HG02759 (cell line): Measurements from ENCODE around the gene EXOC1L.

Source experiments
- ATAC-seq: cut with Tn5 transposase; IDR thresholded peaks from one replicate; pipeline ENCODE4 v1.9.1; 2021; ENCODE audit warnings: mild to moderate bottlenecking, moderate library complexity; ENCODE audit not compliant: unreplicated experiment

EXOC1L gene

DNA sequence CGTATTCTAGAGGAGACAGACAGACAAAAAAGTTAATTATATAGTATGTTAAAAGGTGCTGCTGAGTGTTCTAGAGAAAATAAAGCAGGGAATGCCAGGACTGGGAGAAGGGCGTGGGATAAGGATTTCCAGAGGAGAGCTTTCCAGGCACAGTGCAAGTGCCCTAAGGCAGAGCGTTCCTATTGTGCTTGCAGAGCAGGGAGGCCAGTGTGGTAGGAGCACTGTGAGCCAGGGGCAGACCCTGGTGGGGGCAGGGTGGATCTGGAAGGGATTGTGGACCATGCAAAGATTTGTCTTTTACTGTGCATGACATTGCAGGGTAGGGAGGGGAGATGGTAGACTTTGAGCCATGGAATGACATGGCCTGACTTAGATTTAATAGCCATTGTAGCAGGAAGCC is 59.6 kb downstream of the EXOC1L start:
- no peak for ATAC-seq

DNA sequence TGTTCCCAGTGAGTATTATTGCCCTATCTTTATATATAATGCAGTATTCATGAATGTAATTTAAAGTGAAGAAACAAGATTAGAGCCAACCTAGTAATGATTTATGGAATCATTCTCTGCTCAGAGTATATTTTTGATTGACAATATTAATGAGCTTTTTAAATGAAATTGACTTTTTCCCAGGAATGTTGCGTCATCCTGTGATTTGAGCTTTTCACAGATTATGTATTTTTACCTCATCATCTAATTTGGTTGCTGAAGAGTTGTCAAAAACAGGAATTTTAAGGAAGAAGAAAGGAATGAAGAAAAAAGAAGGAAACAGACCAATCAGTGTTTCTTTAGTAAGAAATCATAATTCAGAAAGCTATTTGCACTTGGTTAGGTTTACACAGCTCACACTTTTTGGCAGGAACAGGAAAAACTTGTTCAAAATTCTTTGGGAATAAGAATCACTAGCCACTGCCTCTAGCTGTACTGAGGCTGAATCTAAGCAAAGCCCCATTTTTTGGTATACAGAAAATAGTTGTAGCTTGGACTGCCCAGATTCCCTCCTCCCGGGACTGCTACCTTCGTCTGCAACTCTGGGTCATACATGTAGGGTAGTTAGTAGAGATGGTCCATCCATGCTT is 61.2 kb downstream of the EXOC1L start:
- no peak for ATAC-seq

DNA sequence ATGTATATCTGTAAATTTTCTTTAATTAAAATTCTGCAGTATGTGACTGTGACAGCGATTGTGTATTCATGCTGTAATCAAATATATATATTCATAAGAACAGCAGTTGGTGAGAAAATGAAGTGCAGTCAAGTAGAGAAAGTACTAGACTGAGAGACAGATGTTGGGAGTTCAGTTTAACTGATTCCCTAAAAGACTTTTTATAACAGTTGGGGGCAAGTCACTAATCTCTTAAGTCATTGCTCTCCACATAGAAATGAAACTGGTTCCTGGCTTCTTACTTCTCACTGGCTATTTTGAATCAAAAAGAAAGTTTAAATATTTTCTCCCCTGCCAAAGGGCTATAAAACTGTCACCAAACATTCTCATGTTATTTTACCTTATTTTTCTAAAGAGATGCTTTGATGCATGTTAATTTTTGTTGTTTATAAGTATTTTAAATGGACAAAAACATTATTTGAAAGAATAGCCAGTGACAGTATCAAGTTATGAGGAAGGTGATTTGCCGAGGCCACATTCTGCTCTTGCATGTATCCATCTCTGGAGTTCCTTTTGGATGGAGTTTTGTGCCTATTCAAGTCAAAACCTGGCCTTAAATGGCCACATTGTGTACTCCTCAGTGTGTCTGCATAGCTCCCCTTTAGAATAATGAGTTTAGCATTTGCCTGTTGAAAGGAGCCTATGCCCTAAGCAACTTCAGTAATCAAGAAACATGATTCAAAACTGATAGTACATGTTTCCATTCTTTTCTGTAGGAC is 64.7 kb downstream of the EXOC1L start:
- no peak for ATAC-seq

DNA sequence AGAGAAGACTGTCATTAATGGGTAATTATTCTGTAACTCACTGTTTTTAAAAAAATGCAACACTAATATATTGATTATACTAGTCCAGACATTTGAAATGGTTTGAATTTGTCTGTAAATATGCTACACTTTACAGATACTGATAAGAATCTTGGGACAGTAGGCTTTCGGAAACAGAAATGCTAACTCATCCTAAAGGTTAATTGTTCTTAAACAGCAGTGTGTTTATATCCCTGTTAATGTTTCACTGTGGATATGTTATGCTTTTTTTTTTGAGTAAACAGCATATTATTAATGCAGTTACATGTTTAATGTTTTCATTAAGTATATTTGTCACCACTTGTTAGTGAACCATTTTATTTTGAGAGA is 65.2 kb downstream of the EXOC1L start:
- ATAC-seq: no peak
